ENCODE measurements around the gene LYPD5.
A peak's percentile ranks its signal among the peaks of the same experiment; 100 is the strongest.
"Not testable (repeated sequence)": the region's sequence is repeated elsewhere in the genome, so short reads cannot be mapped to it uniquely, and the experiment has no call there.

LYPD5 gene

GRCh38 chr19:43802216-43802951 is at the start of gene LYPD5:
TSS of gene LYPD5 (minus strand) at chr19:43802447. CDS start at chr19:43802380, 67 bp downstream.
- no peak for DNase-seq

GRCh38 chr19:43848821-43849220 is 46.6 kb upstream of the LYPD5 start:
- DNase-seq, result no peak

DNA sequence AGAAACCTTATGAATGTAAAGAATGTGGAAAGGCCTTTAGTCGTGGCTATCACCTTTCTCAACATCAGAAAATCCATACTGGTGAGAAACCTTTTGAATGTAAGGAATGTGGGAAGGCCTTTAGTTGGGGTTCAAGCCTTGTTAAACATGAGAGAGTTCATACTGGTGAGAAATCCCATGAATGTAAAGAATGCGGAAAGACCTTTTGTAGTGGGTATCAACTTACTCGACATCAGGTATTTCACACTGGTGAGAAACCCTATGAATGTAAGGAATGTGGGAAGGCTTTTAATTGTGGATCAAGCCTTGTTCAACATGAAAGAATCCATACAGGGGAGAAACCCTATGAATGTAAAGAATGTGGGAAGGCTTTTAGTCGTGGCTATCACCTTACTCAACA is 45.6 kb upstream of the LYPD5 start:
- no peak for DNase-seq

DNA sequence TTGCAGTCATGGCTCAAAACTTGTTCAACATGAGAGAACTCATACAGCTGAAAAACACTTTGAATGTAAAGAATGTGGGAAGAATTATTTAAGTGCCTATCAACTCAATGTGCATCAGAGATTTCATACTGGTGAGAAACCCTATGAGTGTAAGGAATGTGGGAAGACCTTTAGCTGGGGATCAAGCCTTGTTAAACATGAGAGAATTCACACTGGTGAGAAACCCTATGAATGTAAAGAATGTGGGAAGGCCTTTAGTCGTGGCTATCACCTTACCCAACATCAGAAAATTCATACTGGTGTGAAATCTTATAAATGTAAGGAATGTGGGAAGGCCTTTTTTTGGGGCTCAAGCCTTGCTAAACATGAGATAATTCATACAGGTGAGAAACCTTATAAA is 45.0 kb upstream of the LYPD5 start:
- DNase-seq, result no peak

GRCh38 chr19:43842007-43842406 is 39.8 kb upstream of the LYPD5 start:
- no peak for DNase-seq

GRCh38 chr19:43839139-43839538 is 36.9 kb upstream of the LYPD5 start:
- no peak for DNase-seq

DNA sequence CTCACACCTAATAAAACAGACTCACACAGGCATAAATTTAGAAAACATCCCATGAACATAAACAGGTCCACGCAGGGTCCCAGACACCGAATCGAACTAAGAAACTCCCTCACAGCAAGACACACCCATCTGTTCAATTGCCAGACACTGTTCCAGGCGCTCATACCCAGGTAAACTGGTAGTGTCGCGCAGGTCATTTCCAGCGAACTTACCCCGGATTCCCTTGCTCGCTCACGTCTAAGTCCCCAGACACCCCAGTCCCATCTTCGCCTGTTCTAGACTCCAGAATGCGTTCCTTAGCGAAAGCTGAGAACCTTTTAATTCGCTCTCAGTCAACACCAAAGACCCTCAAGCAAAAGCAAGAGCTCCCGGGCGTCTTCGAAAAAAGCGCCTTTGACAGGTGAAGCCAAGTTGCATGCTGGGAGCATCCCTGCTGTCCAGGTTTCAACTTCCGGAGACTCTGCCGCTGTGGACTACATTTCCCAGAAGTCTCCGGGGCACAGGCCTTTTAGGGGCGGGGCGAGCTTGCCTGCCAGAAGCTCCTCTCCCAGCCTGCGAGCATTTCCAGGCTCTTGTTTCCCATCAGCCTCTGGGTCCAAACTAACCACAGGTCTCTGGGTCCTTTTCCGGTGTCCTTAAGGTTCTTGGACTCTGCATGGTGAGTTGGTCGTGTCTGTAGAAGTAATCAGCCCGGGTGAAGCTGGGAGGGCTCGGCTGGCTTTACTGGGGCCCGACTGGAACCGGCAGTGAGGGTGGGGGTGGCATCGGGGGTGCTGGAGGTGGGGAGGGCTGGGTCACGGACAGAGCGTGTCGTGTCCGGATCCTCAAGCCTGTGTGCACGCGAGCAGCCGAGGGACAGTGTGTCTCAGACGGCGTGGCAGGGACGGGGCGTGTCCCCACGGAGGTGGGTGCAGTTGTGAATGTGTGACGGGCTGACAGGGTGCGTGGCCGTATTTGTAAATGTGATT is 24.8 kb upstream of the LYPD5 start, which contains the start of gene ZNF283:
TSS of gene ZNF283 (plus strand) at position 535 of the 968 bp plus-strand sequence. CDS start 6,184 bp downstream, outside the sequence.
- DNase-seq, result peak; percentile 85

DNA sequence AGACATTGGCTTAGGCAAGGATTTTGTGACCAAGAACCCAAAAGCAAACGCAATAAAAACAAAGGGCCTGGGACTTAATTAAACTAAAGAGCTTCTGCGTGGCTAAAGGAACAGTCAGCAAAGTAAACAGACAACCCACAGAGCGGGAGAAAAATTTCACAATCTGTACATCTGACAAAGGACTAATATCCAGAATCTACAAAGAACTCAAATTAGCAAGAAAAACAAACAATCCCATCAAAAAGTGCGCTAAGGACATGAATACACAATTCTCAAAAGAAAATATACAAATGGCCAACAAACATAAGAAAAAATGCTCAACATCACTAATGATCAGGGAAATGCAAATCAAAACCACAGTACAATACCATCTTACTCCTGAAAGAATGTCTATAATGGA is 22.3 kb upstream of the LYPD5 start:
- DNase-seq, result not testable (repeated sequence)

- DNase-seq, result not testable (repeated sequence)
Measured at GRCh38 chr19:43823856-43824255, 21.6 kb upstream of the LYPD5 start.

DNA sequence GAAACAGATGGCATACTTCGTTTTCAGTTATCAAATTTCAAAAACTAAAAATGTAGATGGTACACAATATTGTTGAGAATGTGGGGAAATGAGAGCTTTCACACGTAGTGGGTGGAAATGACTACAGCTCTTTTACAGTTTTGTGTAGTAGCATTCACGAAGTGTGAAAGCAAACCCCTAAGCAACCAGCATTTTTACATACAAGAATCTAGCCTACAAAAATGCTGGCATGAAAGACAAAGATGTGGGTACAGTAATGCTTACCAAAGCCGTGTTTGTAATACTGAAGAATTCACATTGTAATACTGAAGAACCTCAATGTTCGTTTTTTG is 18.6 kb upstream of the LYPD5 start:
- DNase-seq, result no peak

DNA sequence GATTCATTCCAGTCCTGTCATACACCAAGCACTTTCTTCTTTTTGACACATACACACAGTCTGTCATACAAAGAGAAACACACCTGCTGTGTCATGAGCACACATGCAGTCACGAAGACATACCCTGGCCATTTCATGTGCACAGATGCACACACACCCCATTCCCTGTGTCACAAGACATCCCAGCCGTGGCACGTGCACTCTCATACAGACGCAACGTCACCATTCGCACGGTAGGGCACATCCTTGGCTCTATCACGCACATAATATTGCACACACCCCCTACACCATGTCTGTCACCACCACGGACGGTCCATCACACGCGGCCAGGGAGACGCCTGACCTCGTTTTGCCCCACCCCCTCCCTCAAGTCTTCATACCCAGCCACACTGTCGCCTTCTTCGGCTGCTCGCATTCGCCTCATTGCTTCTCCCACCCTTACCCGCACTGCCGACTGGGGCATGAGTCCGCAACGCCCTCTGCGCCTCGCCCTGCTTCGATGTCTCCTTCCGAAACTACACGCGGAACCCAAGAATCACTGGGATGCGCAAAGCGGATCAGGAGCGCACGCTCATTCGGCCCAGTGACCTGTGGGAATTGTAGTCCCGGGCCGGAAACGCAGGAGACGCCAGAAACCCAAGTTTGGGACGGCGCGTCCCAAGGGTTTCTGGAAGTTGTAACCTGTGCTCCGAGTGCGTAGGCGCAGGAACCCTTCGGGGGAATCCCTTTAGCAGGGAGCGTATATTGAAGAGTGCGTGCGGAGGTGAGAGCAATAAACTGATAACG is 18.0 kb upstream of the LYPD5 start:
- DNase-seq, result peak; percentile 31

DNA sequence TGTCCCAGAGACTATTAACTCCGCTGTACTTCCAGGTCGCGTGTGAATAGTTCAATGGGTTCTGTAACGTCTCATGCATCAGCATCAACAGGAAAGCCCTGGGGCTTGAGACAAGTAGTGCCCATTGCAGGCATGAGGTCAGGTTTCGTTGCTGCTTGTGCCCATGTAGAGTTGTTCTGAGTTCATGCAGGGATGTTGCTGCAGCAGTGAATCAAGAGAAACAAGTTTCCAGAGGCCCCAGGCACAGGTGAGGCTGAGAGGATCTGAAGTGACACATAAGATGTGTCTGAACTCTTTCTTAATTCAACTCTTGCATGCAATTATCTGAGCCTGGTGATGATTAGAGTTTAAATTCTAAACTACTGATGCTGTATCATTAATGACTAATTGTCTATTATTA is 16.3 kb upstream of the LYPD5 start:
- no peak for DNase-seq

- not testable (repeated sequence) for DNase-seq
Measured at GRCh38 chr19:43817454-43817853, 15.2 kb upstream of the LYPD5 start.

DNA sequence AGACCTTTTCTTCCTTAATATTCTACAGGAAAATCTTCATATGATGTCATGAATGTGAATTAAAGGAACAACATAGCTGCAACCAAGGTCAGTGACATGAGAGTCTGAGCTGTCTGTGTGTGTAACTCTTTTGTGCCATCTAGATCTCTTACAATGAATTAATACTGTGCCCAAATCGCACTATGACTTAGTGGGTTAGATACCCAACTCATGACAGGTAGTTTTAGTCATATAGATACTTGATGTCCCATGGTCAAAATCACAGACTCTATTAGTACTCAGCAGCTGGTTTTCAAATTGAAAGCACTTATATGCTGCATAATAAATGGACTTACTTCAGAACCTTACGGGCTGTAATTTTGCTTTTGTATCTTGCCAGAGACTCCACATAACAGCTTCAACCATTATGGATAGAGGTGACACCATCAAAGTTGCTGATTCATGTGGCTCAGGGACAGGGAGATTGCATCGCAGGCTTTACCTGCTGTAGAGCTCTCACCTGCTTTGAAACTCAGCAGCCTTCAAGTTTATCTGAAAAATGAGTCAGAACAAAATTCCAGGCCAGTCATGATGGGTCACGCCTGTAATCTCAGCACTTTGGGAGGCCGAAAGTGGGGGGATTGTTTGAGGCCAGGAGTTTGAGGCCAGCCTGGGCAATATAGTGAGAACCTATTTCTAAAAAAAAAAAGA is 12.6 kb upstream of the LYPD5 start:
- no peak for DNase-seq

- no peak for DNase-seq
Measured at GRCh38 chr19:43812688-43813087, 10.4 kb upstream of the LYPD5 start.

DNA sequence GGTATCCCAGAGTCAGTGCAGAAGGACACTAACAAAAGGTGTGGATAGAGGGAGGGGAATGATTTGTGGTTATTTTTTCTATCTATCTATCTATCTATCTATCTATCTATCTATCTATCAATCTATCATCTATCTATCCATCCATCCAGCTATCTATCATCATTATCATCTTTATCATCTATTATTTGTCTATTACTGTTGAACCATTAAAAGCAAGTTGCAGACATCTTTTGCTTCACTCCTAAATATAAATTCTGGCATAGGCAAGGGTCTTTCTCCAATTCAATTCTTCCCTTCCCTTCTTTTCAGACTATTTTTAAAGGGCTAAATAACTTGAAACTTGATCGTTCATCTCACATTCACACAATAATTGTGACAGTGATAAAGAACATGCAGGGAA is 10.0 kb upstream of the LYPD5 start:
- DNase-seq, result no peak

- DNase-seq, result no peak
Measured at GRCh38 chr19:43811837-43812236, 9.6 kb upstream of the LYPD5 start.

DNA sequence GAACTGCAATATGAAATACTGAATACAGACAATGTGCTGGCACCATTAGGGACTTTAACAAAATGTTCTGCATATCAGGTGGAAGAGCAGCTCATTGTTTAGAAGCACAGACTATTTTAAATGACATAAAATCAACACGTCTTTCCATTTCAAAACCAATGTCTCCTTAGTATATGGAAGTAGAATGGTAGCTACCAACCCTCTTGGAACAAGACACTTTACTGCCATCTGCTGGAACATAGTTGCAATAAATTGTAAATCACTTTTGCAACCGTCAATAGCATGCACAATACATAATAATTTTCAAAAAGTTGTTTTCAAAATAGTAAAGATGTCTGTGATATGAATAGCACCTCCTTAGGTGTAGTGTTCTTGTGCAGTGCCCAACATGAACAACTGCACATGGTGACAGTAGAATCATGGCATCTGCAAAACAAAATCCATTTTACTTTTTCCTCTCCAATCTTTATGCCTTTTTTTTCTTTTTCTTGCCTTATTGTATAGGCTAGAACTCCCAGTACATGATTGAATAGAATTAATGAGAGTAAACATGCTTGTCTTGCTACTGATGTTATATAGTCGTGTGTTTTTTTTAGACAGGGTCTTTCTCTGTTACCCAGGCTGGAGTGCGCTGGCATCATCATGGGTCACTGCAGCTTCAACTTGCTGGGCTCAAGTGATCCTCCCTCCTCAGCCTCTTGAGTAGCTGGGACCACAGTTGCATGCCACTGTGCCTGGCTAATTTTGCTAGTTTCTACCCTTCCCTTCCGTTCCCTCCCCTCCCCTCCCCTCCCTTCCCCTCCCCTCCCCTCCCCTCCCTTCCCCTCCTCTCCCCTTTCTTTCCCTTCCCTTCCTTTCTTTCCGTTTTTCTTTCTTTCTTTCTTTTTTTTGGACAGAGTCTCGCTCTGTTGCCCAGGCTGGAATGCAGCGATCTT is 7.8 kb upstream of the LYPD5 start:
- DNase-seq, result no peak

DNA sequence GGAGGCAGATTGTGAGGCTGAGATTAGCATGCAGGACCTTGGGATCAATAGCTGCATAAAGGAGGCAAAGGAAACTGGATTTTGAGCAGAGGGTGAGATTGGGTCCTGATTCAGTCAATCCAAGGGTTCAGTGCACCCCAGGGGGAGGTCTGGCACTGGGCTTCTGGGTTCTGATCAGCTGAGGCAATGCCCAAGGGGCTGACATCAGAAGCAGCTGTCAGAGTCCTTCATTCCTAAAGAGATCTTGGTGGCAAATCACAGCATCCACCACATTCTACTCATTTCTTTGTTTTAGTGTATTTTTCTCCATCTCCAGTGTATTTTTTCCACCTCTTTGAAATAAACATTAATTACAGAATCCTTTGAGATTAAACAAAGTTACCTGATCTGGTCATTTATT is 5.4 kb upstream of the LYPD5 start:
- DNase-seq, result no peak

DNA sequence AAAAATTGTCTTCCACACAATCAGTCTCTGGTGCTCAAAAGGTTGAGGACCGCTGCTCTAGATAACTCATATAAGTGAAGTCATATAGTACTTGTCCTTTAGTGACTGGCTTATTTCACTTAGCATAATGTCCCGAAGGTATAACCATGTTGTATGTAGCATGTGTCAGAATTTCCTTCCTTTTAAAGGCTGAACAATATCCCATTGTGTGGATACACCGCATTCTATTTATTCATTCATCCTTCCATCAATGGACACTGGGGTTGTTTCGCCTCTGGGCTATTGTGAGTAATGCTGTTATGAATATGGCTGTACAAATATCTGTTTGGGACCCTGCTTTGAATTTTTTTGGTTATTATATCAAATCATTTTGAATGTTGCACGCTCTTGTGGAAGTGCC is 4.6 kb upstream of the LYPD5 start:
- DNase-seq, result no peak

GRCh38 chr19:43806401-43806800 is 4.2 kb upstream of the LYPD5 start:
- DNase-seq, result not testable (repeated sequence)
